Lower lobe of right lung (tissue), 2 donors: ENCODE data around the gene PTGR2. TPM values are rescaled to one million over a fixed set of nuclear protein-coding genes. Genes with fewer than 3 reads are reported as not detected.
"Not testable (repeated sequence)": the region's sequence is repeated elsewhere in the genome, so short reads cannot be mapped to it uniquely, and the experiment has no call there.

Experiments
- ATAC-seq, 2 donors: fragments of 200-7000 bp; cut with Tn5 transposase; one replicate each; pipeline ENCODE4 v1.9.1; 2020 to 2022; ENCODE audit warnings: mild to moderate bottlenecking in 2 of 2, moderate library complexity in 2 of 2
- DNase-seq: peaks from one replicate; pipeline ENCODE4 v3.0.0-alpha.2; 2020
- H3K27ac ChIP-seq: fragments of 200-600 bp; one replicate; pipeline ENCODE4 v1.8.0; 2022
- H3K27me3 ChIP-seq: fragments of 200-600 bp; one replicate; pipeline ENCODE4 v1.8.0; 2022; ENCODE audit warnings: low read depth
- H3K36me3 ChIP-seq: fragments of 200-600 bp; one replicate; pipeline ENCODE4 v1.8.0; 2022; ENCODE audit warnings: mild to moderate bottlenecking
- H3K4me1 ChIP-seq: fragments of 200-600 bp; one replicate; pipeline ENCODE4 v1.8.0; 2022
- H3K4me3 ChIP-seq: fragments of 200-600 bp; one replicate; pipeline ENCODE4 v1.8.0; 2022; ENCODE audit warnings: mild to moderate bottlenecking
- H3K9me3 ChIP-seq: fragments of 200-600 bp; one replicate; pipeline ENCODE4 v1.8.0; 2022
- CTCF ChIP-seq: fragments of 200-600 bp; IDR thresholded peaks from one replicate; pipeline ENCODE4 v1.8.0; 2022; ENCODE audit warnings: antibody characterized with exemption, mild to moderate bottlenecking
- intact Hi-C: fragments of 100-400 bp; cut with DNase I; formaldehyde crosslinking; loops from one replicate; pipeline ENCODE4 v1.11.0; 2022
- total RNA-seq: library from RNA; stranded (reverse); fragmentation: NEBNext Ultra II Directional; extraction: Animal tissue kit (Norgen Biotek cat#: 25700); gene quantifications from one replicate; pipeline ENCODE4 v1.2.1, GENCODE V29; 2021
- donor health status: DM: no; HTN: yes; CAD: no; lungs with severe emphysema.

The PTGR2 gene
- total RNA-seq, 1 donor from 2014 or later = 10.8 TPM

GRCh38 chr14:73824536-73824935 lies 27.1 kb upstream of the PTGR2 start:
- Histone ChIP-seq H3K4me1 (peaks cover 9% of the 10 kb centered on the region), H3K9me3 (no peaks in the 10 kb centered on the region), H3K36me3 (no peaks in the 10 kb centered on the region), H3K4me3 (no peak overlapping the region), H3K27ac (no peak overlapping the region), H3K27me3 (no peaks in the 10 kb centered on the region)
- ATAC-seq (no peak), DNase-seq (no peak)
- intact Hi-C loops = loop anchor here (10.0 kb wide), 1 partner anchor 100 kb away; no protein-coding TSS in a partner anchor
- TF ChIP-seq CTCF = no peak

- H3K27ac ChIP-seq = no peak overlapping the region
- TF ChIP-seq CTCF = peak; percentile 95
- DNase-seq (peak; percentile 95), ATAC-seq (peak; percentile 96 to 97)
- peaks cover 9% of the 10 kb centered on the region for H3K4me1 ChIP-seq
- H3K4me3 ChIP-seq = no peak overlapping the region
- intact Hi-C loops = loop anchor here (10.0 kb wide), 1 partner anchor 101 kb away; no protein-coding TSS in a partner anchor
- no peaks in the 10 kb centered on the region for H3K27me3 ChIP-seq
- no peaks in the 10 kb centered on the region for H3K9me3 ChIP-seq
- H3K36me3 ChIP-seq = no peaks in the 10 kb centered on the region
Observed at GRCh38 chr14:73825551-73826188, 26.0 kb upstream of the PTGR2 start.

- not testable (repeated sequence) for ATAC-seq, H3K27ac ChIP-seq, H3K4me1 ChIP-seq, H3K4me3 ChIP-seq, H3K27me3 ChIP-seq, DNase-seq, H3K36me3 ChIP-seq, H3K9me3 ChIP-seq
- intact Hi-C loops = loop anchor here (10.0 kb wide), 1 partner anchor 102 kb away; no protein-coding TSS in a partner anchor
Observed at GRCh38 chr14:73827190-73827589, 24.4 kb upstream of the PTGR2 start.

GRCh38 chr14:73829071-73829470 lies 22.6 kb upstream of the PTGR2 start:
- Histone ChIP-seq H3K4me1 (peaks cover 20% of the 10 kb centered on the region), H3K9me3 (no peaks in the 10 kb centered on the region), H3K27me3 (no peaks in the 10 kb centered on the region), H3K4me3 (no peak overlapping the region), H3K36me3 (no peaks in the 10 kb centered on the region), H3K27ac (no peak overlapping the region)
- ATAC-seq (no peak), DNase-seq (no peak)
- intact Hi-C loops = loop anchor here (10.0 kb wide), 1 partner anchor 104 kb away; no protein-coding TSS in a partner anchor
- no peak for TF ChIP-seq CTCF

GRCh38 chr14:73829526-73830431 lies 21.9 kb upstream of the PTGR2 start:
- no peaks in the 10 kb centered on the region for H3K9me3 ChIP-seq
- no peaks in the 10 kb centered on the region for H3K27me3 ChIP-seq
- ATAC-seq (peak; percentile 63 to 72), DNase-seq (no peak)
- H3K27ac ChIP-seq = no peak overlapping the region
- H3K4me3 ChIP-seq = no peak overlapping the region
- intact Hi-C loops = loop anchor here (10.0 kb wide), 1 partner anchor 105 kb away; no protein-coding TSS in a partner anchor
- TF ChIP-seq CTCF = no peak
- no peaks in the 10 kb centered on the region for H3K36me3 ChIP-seq
- peaks cover 20% of the 10 kb centered on the region for H3K4me1 ChIP-seq
